IPS-15b (cell line): ENCODE results near the gene SYTL3.
"Not testable (repeated sequence)": the region's sequence is repeated elsewhere in the genome, so short reads cannot be mapped to it uniquely, and the experiment has no call there.

ENCODE experiments used
- H3K27me3 ChIP-seq: one replicate; pipeline ENCODE4 v1.6.1; 2013; ENCODE audit warnings: low read length; ENCODE audit not compliant: control insufficient read depth, insufficient read depth
- H3K36me3 ChIP-seq: one replicate; pipeline ENCODE4 v1.6.1; 2013; ENCODE audit warnings: low read length; ENCODE audit not compliant: control insufficient read depth, insufficient read depth
- H3K4me1 ChIP-seq: one replicate; pipeline ENCODE4 v1.6.1; 2013; ENCODE audit warnings: mild to moderate bottlenecking, low read length; ENCODE audit not compliant: control insufficient read depth, insufficient read depth
- H3K4me3 ChIP-seq: one replicate; pipeline ENCODE4 v1.5.1; 2013; ENCODE audit warnings: low read depth, low read length
- H3K9ac ChIP-seq: one replicate; pipeline ENCODE4 v1.6.1; 2013; ENCODE audit warnings: low read depth, mild to moderate bottlenecking, low read length
- H3K9me3 ChIP-seq: one replicate; pipeline ENCODE4 v1.6.1; 2013; ENCODE audit warnings: mild to moderate bottlenecking, low read length; ENCODE audit not compliant: control insufficient read depth, insufficient read depth

SYTL3 gene

GRCh38 chr6:158611039-158611438 is 38.8 kb upstream of the SYTL3 start:
- Histone ChIP-seq H3K9me3 (no peaks in the 10 kb centered on the region), H3K4me1 (peaks cover 12% of the 10 kb centered on the region), H3K9ac (peak overlapping the region; percentile 5), H3K27me3 (no peaks in the 10 kb centered on the region), H3K36me3 (peaks cover 19% of the 10 kb centered on the region), H3K4me3 (no peak overlapping the region)

DNA sequence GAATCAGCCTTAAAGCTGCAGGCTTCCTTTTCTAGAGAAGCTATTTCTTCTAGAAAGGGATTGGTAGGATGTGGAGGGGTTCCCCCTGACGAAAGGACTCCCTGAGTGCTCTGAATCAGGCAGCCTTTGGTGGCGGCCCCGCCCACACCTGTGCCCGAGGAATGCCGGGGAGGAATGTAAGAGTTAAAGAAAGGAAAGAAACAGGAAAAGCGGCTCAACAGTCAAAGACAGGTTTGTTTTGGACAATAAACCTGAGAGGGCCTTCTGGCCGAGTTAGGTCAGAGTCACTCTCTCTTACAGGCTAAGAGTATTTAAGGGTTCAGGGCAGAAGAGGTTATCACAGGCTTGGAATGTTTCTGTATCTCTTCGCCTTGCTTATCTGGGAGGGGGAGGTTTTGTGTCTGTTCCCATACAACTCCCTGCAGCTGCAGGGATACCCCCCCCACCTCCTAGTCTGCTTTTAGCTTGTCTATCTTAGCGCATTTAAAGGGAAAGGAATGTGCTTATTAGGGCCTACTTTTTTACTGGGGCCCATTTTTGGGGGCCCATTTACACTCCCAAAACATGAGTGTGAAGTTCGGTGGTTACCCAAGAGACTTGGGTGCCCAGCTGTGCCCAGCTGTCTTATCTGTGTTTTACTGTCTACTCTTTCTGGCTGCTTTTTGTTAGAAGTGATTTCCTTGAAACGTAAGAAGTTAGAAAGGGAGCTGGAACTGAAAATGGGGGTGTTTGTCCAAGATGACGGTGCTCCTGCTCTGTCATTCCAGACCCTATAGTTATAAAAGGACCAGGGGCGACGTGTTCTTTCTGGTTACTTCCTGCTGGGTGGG is 38.1 kb upstream of the SYTL3 start:
- Histone ChIP-seq H3K4me1 (peaks cover 12% of the 10 kb centered on the region), H3K4me3 (no peak overlapping the region), H3K27me3 (no peaks in the 10 kb centered on the region), H3K9ac (no peak overlapping the region), H3K36me3 (peaks cover 16% of the 10 kb centered on the region), H3K9me3 (no peaks in the 10 kb centered on the region)

- H3K27me3 ChIP-seq, H3K9me3 ChIP-seq, H3K4me3 ChIP-seq, H3K36me3 ChIP-seq, H3K9ac ChIP-seq: not testable (repeated sequence)
- H3K4me1 ChIP-seq, result peaks cover 12% of the 10 kb centered on the region
Measured at GRCh38 chr6:158614606-158615005, 35.2 kb upstream of the SYTL3 start.

DNA sequence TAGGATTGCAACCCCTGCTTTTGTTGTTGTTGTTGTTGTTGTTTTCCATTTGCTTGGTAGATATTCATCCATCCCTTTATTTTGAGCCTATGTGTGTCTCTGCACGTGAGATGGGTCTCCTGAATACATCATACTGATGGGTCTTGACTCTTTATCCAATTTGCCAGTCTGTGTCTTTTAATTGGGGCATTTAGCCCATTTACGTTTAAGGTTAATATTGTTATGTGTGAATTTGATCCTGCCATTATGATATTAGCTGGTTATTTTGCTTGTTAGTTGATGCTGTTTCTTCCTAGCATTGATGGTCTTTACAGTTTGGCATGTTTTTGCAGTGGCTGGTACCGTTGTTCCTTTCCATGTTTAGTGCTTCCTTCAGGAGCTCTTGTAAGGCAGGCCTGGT is 31.6 kb upstream of the SYTL3 start:
- peaks cover 12% of the 10 kb centered on the region for H3K36me3 ChIP-seq
- H3K9me3 ChIP-seq, H3K9ac ChIP-seq, H3K4me1 ChIP-seq, H3K4me3 ChIP-seq, H3K27me3 ChIP-seq: not testable (repeated sequence)

DNA sequence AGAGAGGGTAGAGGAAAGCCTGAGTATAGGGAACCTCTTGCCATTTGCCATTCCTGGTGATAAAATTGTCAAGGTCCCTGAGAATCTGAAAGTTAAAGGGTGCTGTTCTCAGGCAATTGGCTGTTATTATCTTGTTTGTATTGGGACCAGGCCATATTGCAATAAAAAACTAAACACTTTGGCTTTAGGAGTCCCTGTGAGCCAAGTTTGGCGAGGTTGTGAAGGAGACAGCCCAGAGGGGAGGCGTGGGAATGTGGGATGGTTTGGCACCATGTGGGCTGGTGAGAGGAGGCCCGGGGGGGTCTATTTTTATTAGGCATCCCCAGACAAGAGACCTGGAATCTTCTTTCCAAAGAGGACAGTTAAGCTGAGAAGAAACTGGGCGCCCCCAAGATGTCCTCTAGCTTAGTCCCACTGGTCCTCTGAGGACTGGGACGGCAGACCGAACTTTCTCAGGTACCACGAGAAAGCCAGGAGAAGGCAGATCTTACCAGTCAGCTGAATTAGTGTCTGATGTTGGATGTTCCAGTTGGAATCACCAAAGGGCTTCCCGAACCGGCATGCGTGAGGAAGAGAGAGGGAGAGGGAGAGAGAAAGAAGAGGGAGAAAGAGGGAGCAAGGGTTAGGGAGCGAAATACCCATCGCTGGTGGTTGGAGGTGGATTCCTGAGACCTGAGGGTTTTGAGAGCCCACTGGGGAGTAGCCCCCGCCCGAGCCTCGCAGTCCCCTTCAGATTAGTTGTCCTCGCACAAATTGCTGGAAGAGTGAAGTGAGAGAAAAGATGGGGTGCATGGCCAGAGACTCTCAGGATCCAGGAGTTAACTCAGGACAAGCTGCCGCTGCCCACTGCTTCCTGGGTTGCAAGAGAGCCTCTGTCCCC is 29.7 kb upstream of the SYTL3 start:
- Histone ChIP-seq H3K27me3 (no peaks in the 10 kb centered on the region), H3K36me3 (peaks cover 17% of the 10 kb centered on the region)

DNA sequence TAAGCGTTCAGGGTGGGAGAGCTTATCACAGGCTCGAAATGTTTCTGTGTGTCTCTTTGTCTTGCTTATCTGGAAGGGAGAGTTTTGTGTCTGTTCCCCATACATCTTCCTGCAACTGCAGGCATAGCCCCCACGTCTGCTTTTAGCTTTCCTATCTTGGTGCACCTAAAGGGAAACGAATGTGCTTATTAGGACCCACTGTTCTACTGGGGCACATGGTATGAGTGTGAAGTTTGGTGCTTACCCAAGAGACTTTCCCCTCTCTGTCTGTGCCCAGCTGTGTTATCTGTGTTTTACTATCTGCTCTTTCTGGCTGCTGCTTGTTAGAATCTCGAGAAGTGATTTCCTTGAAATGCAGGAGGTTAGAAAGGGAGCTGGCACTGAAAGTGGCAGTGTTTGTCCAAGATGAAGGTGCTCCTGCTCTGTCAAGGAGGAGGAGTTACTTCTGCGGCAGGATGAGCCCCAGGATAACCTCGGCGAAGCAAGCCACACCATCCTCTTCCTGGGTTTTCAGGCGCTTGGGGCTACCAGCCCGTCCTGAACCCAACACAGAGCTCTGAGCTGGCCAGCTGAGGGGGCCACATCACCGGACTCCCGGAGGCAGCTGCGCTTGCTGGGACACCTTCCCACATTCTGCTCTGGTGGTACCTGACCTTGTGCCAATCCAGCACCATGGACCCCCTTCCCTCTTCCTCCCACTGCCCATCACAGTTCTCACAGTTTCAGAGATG is 28.7 kb upstream of the SYTL3 start:
- Histone ChIP-seq H3K9me3 (no peaks in the 10 kb centered on the region), H3K36me3 (peaks cover 27% of the 10 kb centered on the region), H3K4me1 (no peaks in the 10 kb centered on the region), H3K9ac (no peak overlapping the region), H3K4me3 (no peak overlapping the region), H3K27me3 (no peaks in the 10 kb centered on the region)

More for the DNA sequence above, 29.7 kb upstream of the SYTL3 start:
- Histone ChIP-seq H3K9ac (no peak overlapping the region), H3K4me1 (no peaks in the 10 kb centered on the region), H3K4me3 (no peak overlapping the region), H3K9me3 (no peaks in the 10 kb centered on the region)

- no peaks in the 10 kb centered on the region for H3K27me3 ChIP-seq
- no peak overlapping the region for H3K4me3 ChIP-seq
- H3K9me3 ChIP-seq, result no peaks in the 10 kb centered on the region
- H3K9ac ChIP-seq, result no peak overlapping the region
- H3K4me1 ChIP-seq, result no peaks in the 10 kb centered on the region
- H3K36me3 ChIP-seq, result peaks cover 31% of the 10 kb centered on the region
Measured at GRCh38 chr6:158621694-158622544, 27.9 kb upstream of the SYTL3 start.

DNA sequence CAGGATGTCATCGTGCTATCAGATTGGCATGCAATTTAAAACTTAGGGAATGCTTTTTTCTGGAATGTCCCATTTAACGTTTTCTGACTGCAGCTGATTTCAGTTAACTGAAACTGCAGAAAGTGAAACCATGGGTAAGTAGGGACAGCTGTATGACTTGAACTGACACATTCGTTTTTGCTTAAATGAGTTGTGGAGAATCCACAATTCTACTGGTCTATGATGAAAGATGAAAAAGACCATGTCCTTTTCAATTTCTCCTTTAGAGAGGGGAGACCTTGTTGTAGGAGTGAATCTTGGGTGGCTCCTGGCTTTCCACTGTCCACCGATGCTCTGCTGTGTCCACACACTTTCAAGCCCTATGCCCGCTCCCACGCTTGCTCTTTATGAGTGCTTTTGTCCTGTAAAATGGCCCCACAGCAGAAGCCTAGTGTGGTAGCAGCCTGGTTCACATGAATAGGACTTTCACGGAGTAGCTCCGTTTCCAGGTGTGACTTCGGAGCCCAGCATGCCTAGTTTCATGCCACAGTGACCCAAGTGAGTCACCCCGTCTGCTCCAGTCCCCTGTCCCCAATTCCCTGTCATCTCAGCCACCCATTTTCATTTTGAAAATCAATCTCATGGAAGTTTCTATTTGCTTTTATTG is 27.2 kb upstream of the SYTL3 start:
- Histone ChIP-seq H3K9ac (no peak overlapping the region), H3K4me1 (no peaks in the 10 kb centered on the region), H3K27me3 (no peaks in the 10 kb centered on the region), H3K36me3 (peaks cover 32% of the 10 kb centered on the region), H3K9me3 (no peaks in the 10 kb centered on the region), H3K4me3 (no peak overlapping the region)

- no peaks in the 10 kb centered on the region for H3K27me3 ChIP-seq
- H3K36me3 ChIP-seq, result peaks cover 34% of the 10 kb centered on the region
- H3K9ac ChIP-seq, result no peak overlapping the region
Measured at GRCh38 chr6:158624684-158625682, 24.9 kb upstream of the SYTL3 start.

DNA sequence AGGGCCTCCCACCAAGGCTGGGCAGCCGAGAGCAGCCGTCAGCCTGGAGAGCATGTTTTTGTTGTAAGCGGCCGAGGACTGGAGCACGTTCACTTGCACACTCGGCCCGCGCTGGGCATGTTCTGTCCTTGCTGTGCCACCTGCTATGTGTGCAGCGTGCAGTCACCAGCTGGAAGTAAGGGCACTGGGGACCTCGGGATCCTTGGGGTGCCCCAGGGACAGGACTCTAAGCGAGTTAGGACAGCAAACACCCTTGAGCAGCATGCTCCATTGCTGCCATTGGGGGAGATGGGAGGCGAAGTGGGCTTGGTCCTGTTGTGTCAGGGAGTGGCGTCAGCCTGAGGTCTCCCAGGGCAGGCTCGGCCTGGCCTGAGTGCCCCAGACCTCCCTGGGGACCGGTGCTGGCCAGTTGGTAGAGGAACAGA is 24.0 kb upstream of the SYTL3 start:
- no peaks in the 10 kb centered on the region for H3K27me3 ChIP-seq
- H3K4me1 ChIP-seq, result no peaks in the 10 kb centered on the region
- H3K9me3 ChIP-seq, result no peaks in the 10 kb centered on the region
- peaks cover 34% of the 10 kb centered on the region for H3K36me3 ChIP-seq
- H3K4me3 ChIP-seq, result no peak overlapping the region
- H3K9ac ChIP-seq, result no peak overlapping the region

More at GRCh38 chr6:158624684-158625682, 24.9 kb upstream of the SYTL3 start:
- H3K9me3 ChIP-seq, result no peaks in the 10 kb centered on the region
- no peaks in the 10 kb centered on the region for H3K4me1 ChIP-seq
- H3K4me3 ChIP-seq, result no peak overlapping the region
